OCI-LY3 (cell line): ENCODE results near the gene AKNA.

ENCODE experiments used
- H2AFZ ChIP-seq: fragments of 200-600, 300-600 bp; shearing (Covaris generic); 2 replicates; pipeline ENCODE4 v1.6.0; 2014; ENCODE audit warnings: antibody characterized with exemption, low read depth, low read length
- H3K27ac ChIP-seq: fragments of 200-600, 300-600 bp; sonication (generic); 2 replicates; pipeline ENCODE4 v1.5.1; 2014; ENCODE audit warnings: mild to moderate bottlenecking, low read length, moderate library complexity, mixed read lengths
- H3K27me3 ChIP-seq: fragments of 200-600, 300-600 bp; sonication (generic); 2 replicates; pipeline ENCODE4 v1.6.1; 2014; ENCODE audit warnings: low read depth, low read length, mixed read lengths
- H3K36me3 ChIP-seq: fragments of 200-600, 300-600 bp; sonication (generic); replicated peaks from 2 replicates; pipeline ENCODE3; 2014; ENCODE audit warnings: low read depth, low read length, mixed read lengths
- H3K4me1 ChIP-seq: fragments of 300-600, 200-600 bp; sonication (generic); 2 replicates; pipeline ENCODE4 v1.6.1; 2014; ENCODE audit warnings: low read length, mixed read lengths
- H3K4me2 ChIP-seq: fragments of 200-600, 300-600 bp; sonication (generic); 2 replicates; pipeline ENCODE4 v1.6.1; 2014; ENCODE audit warnings: low read length, mixed read lengths
- H3K4me3 ChIP-seq: fragments of 300-600, 200-600 bp; sonication (generic); 2 replicates; pipeline ENCODE4 v1.5.1; 2014; ENCODE audit warnings: antibody characterized with exemption, mild to moderate bottlenecking, low read length, moderate library complexity
- H3K79me2 ChIP-seq: fragments of 300-600, 200-600 bp; shearing (Covaris generic); 2 replicates; pipeline ENCODE4 v1.6.1; 2014; ENCODE audit warnings: mild to moderate bottlenecking, low read length, mixed read lengths
- H3K9ac ChIP-seq: fragments of 300-600, 200-600 bp; shearing (Covaris generic); 2 replicates; pipeline ENCODE4 v1.6.0; 2014; ENCODE audit warnings: mild to moderate bottlenecking, low read length, moderate library complexity
- H3K9me3 ChIP-seq: fragments of 200-600, 300-600 bp; shearing (Covaris generic); 2 replicates; pipeline ENCODE4 v1.6.1; 2014; ENCODE audit warnings: low read length, mixed read lengths; ENCODE audit not compliant: insufficient read depth
- H4K20me1 ChIP-seq: fragments of 200-600, 300-600 bp; sonication (generic); 2 replicates; pipeline ENCODE4 v1.6.1; 2016; ENCODE audit warnings: low read length, mixed read lengths; ENCODE audit not compliant: insufficient read depth
- EZH2phosphoT487 ChIP-seq: fragments of 200-600 bp; shearing (Covaris generic); IDR thresholded peaks from 2 replicates; pipeline ENCODE4 v1.6.1; 2018; ENCODE audit warnings: antibody characterized with exemption, mixed run types, low read depth
- TF ChIP-seq, protein P1 (sequence below): fragments of 200-600, 300-600 bp; sonication (generic); IDR thresholded peaks from 2 replicates; pipeline ENCODE4 v1.5.1; 2014; ENCODE audit warnings: antibody characterized with exemption, low read length, low read depth

AKNA gene

DNA sequence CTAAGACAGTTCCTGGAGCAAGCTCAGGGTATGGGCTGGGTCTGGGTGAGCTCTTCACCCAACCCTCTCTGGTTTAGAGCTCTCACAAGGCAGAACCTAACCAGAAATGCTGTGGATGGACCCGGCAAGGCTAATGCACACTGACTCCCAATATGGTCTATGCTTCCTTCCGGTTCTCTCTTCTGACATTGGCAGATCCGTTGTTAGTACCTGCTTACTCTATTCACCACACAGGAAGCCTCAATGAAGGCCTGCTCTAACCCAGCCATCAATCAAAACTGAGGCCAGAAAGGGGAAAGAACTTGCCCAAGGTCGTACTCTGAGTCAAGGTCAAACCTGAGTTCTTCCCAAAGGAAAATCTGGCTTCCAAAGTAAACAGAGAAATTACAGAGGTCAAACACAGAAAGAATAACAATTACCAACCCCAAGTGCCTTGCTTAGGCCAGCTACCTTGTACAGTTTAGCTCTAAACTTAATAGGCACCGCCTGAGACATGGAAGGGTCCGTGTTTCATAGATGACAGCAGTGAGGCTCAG is 46.0 kb upstream of the AKNA start:
- Histone ChIP-seq H3K79me2 (no peaks in the 10 kb centered on the region), H3K9ac (no peak overlapping the region), H3K4me2 (no peak overlapping the region), H3K36me3 (no peaks in the 10 kb centered on the region), H3K9me3 (no peaks in the 10 kb centered on the region), H4K20me1 (no peaks in the 10 kb centered on the region; the same call in 1 of the 2 replicates), H2AFZ (no peak overlapping the region), H3K27ac (no peak overlapping the region), H3K27me3 (no peaks in the 10 kb centered on the region), H3K4me1 (no peaks in the 10 kb centered on the region), H3K4me3 (no peak overlapping the region)
- no peak for TF ChIP-seq EZH2phosphoT487
- TF ChIP-seq, protein P1, sequence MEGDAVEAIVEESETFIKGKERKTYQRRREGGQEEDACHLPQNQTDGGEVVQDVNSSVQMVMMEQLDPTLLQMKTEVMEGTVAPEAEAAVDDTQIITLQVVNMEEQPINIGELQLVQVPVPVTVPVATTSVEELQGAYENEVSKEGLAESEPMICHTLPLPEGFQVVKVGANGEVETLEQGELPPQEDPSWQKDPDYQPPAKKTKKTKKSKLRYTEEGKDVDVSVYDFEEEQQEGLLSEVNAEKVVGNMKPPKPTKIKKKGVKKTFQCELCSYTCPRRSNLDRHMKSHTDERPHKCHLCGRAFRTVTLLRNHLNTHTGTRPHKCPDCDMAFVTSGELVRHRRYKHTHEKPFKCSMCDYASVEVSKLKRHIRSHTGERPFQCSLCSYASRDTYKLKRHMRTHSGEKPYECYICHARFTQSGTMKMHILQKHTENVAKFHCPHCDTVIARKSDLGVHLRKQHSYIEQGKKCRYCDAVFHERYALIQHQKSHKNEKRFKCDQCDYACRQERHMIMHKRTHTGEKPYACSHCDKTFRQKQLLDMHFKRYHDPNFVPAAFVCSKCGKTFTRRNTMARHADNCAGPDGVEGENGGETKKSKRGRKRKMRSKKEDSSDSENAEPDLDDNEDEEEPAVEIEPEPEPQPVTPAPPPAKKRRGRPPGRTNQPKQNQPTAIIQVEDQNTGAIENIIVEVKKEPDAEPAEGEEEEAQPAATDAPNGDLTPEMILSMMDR: no peak

DNA sequence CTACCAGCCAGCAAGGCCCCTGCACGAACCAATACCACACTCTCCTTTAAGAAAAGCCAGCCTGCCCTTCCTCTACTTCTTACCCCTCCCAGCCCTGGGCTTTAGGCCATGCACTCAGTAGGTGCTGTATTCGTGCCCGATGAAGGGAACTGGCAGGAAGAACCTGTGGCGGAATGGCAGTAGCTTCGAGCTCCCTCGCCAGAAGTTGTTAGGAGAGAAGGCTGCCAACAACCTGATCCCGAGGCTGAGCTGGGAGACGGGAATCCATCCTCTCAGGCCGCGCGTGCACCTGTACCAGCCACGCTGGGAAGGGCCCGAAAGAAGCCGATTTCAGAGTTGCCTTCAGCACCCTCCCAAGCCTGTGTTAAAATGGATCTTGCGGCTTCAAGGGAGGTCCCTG is 45.3 kb upstream of the AKNA start:
- H3K27ac ChIP-seq: no peak overlapping the region
- no peak overlapping the region for H3K9ac ChIP-seq
- H3K9me3 ChIP-seq: no peaks in the 10 kb centered on the region
- H2AFZ ChIP-seq: no peak overlapping the region
- H4K20me1 ChIP-seq: no peaks in the 10 kb centered on the region; the same call in 1 of the 2 replicates
- no peaks in the 10 kb centered on the region for H3K27me3 ChIP-seq
- no peaks in the 10 kb centered on the region for H3K4me1 ChIP-seq
- no peak overlapping the region for H3K4me3 ChIP-seq
- no peak overlapping the region for H3K4me2 ChIP-seq
- H3K36me3 ChIP-seq: no peaks in the 10 kb centered on the region
- no peak for TF ChIP-seq EZH2phosphoT487
- TF ChIP-seq, protein P1: no peak
- no peaks in the 10 kb centered on the region for H3K79me2 ChIP-seq

DNA sequence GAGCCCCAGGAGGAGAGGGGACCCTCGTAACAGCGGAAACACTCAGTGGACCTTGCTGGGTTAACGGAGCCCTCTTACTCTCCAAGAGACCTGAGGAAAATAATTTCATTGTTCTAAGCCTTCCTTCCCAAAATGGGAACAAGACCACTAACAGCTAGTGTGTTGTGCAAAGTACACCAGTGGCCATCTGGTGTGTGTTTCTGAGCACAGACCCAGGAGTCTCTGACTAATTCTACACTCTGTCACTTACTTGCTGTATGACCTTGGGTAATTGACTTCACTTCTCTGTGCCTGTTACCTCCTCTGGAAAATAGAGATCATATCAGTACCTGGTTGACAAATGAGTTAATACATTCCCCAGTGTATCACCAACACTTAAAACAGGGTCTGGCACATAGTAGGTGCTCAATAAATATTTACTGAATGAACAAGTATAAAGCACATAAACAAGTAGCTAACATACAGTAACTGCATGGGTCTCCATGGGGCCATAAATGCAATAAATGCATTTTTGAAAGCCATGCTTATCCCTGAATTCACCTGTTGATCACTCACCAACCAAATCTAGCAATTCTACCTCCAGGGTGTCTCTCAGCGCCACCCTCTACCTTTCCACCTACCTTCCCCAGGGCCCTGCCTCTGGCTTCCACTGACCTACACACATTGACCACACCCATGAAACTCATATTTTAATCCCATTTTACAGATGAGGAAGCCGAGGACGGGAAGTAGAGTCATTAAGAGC is 44.7 kb upstream of the AKNA start:
- no peaks in the 10 kb centered on the region for H3K36me3 ChIP-seq
- no peak overlapping the region for H3K27ac ChIP-seq
- no peak overlapping the region for H3K9ac ChIP-seq
- no peak overlapping the region for H2AFZ ChIP-seq
- H3K4me3 ChIP-seq: no peak overlapping the region
- no peak for TF ChIP-seq EZH2phosphoT487
- TF ChIP-seq, protein P1: no peak
- H4K20me1 ChIP-seq: no peaks in the 10 kb centered on the region; the same call in 1 of the 2 replicates
- H3K4me2 ChIP-seq: no peak overlapping the region
- H3K4me1 ChIP-seq: no peaks in the 10 kb centered on the region
- no peaks in the 10 kb centered on the region for H3K27me3 ChIP-seq
- no peaks in the 10 kb centered on the region for H3K9me3 ChIP-seq
- no peaks in the 10 kb centered on the region for H3K79me2 ChIP-seq

DNA sequence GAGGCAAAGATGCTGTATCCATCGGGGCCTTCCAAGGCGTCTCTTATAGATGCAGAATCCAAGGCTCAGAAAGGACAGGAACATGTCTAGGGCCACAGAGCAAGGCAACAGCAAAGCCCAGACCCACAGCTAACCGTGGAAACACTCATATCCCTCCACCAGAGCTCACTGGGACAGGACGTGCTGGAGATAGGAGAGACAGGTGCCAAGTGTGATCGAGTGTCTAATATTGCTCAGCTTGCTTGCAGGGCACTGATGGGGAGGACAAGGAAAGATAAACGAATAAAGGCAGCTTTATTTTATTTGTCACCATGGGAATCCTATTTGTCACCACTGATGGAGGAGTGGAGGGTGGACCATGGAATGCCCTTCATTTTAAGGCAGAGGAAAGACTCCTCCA is 44.0 kb upstream of the AKNA start:
- H3K9ac ChIP-seq: no peak overlapping the region
- TF ChIP-seq, protein P1: no peak
- TF ChIP-seq EZH2phosphoT487: no peak

More for the DNA sequence above, 44.0 kb upstream of the AKNA start:
- no peak overlapping the region for H3K27ac ChIP-seq
- H3K79me2 ChIP-seq: no peaks in the 10 kb centered on the region
- no peaks in the 10 kb centered on the region for H3K27me3 ChIP-seq
- H4K20me1 ChIP-seq: no peaks in the 10 kb centered on the region; the same call in 1 of the 2 replicates
- H3K4me2 ChIP-seq: no peak overlapping the region
- no peaks in the 10 kb centered on the region for H3K36me3 ChIP-seq
- no peak overlapping the region for H3K4me3 ChIP-seq
- H3K4me1 ChIP-seq: no peaks in the 10 kb centered on the region
- H2AFZ ChIP-seq: no peak overlapping the region
- no peaks in the 10 kb centered on the region for H3K9me3 ChIP-seq
